GM19025 (cell line): ENCODE measurements around the gene RBKS.
"Not testable (repeated sequence)": the region's sequence is repeated elsewhere in the genome, so short reads cannot be mapped to it uniquely, and the experiment has no call there.

ENCODE experiments used
- ATAC-seq: cut with Tn5 transposase; IDR thresholded peaks from one replicate; pipeline ENCODE4 v1.9.1; 2021; ENCODE audit warnings: mild to moderate bottlenecking, low read depth, moderate library complexity; ENCODE audit not compliant: unreplicated experiment

The RBKS gene

GRCh38 chr2:27875089-27875881, 14.9 kb downstream of the RBKS start:
- ATAC-seq, result no peak

- no peak for ATAC-seq
Observed at GRCh38 chr2:27873091-27873490, 17.1 kb downstream of the RBKS start.

GRCh38 chr2:27871802-27872201, 18.4 kb downstream of the RBKS start:
- no peak for ATAC-seq

- no peak for ATAC-seq
Observed at GRCh38 chr2:27870724-27871123, 19.5 kb downstream of the RBKS start.

GRCh38 chr2:27869763-27870162, 20.4 kb downstream of the RBKS start:
- no peak for ATAC-seq

GRCh38 chr2:27866237-27866636, 23.9 kb downstream of the RBKS start:
- no peak for ATAC-seq

GRCh38 chr2:27863955-27864354, 26.2 kb downstream of the RBKS start:
- ATAC-seq, result not testable (repeated sequence)

- ATAC-seq, result no peak
Observed at GRCh38 chr2:27863146-27863545, 27.0 kb downstream of the RBKS start.

GRCh38 chr2:27860111-27860510, 30.1 kb downstream of the RBKS start:
- ATAC-seq, result no peak

- no peak for ATAC-seq
Observed at GRCh38 chr2:27857417-27858172, 32.6 kb downstream of the RBKS start.

- ATAC-seq, result no peak
Observed at GRCh38 chr2:27856956-27857355, 33.2 kb downstream of the RBKS start.

GRCh38 chr2:27856386-27856785, 33.8 kb downstream of the RBKS start:
- ATAC-seq, result no peak

- ATAC-seq, result no peak
Observed at GRCh38 chr2:27855476-27855875, 34.7 kb downstream of the RBKS start.

- no peak for ATAC-seq
Observed at GRCh38 chr2:27854229-27854862, 35.8 kb downstream of the RBKS start.

- ATAC-seq, result no peak
Observed at GRCh38 chr2:27852691-27853090, 37.5 kb downstream of the RBKS start.

- ATAC-seq, result no peak
Observed at GRCh38 chr2:27849558-27850205, 40.5 kb downstream of the RBKS start.

- no peak for ATAC-seq
Observed at GRCh38 chr2:27847333-27847732, 42.9 kb downstream of the RBKS start.

- no peak for ATAC-seq
Observed at GRCh38 chr2:27844821-27845255, 45.3 kb downstream of the RBKS start.

GRCh38 chr2:27843992-27844391, 46.2 kb downstream of the RBKS start:
- no peak for ATAC-seq

GRCh38 chr2:27842894-27843293, 47.3 kb downstream of the RBKS start:
- ATAC-seq, result no peak
